Naive thymus-derived CD4-positive, alpha-beta T cell (primary cell): ENCODE measurements around the gene WRAP53. TPM values are rescaled to one million over a fixed set of nuclear protein-coding genes. Genes with fewer than 3 reads are reported as not detected.

Experiments used
- ATAC-seq: fragments of 150-1000 bp; cut with Tn5 transposase; 2 replicates; pipeline ENCODE4 v1.10.0; 2021; ENCODE audit warnings: mild to moderate bottlenecking, moderate library complexity
- CTCF ChIA-PET: fragments of 350-600 bp; sonication (Branson Sonifier 250); formaldehyde crosslinking; loops from one replicate; lab custom pipeline; 2021; ENCODE audit warnings: antibody characterized with exemption; lab: Charles Lee
- POLR2A ChIA-PET: fragments of 350-600 bp; sonication (Branson Sonifier 250); formaldehyde crosslinking; loops from one replicate; lab custom pipeline; 2021; ENCODE audit warnings: antibody characterized with exemption, inconsistent platforms; lab: Charles Lee
- DNase-seq, 9 donors: peaks; one replicate each; pipeline versions ENCODE4 v3.0.0 to v3.0.0-alpha.2; 2020 to 2022; ENCODE audit warnings: mixed read lengths in 1 of 9
- H3K27ac ChIP-seq: one replicate; pipeline ENCODE4 v1.7.0; 2013; ENCODE audit warnings: mild to moderate bottlenecking, low read depth, low read length, moderate library complexity
- H3K27me3 ChIP-seq, 2 donors: one replicate each; pipeline ENCODE4 v1.7.0; 2013; ENCODE audit warnings: low read length in 2 of 2, mild to moderate bottlenecking in 2 of 2, moderate library complexity in 2 of 2; ENCODE audit not compliant: control insufficient read depth in 2 of 2, insufficient read depth in 2 of 2
- H3K36me3 ChIP-seq, 3 experiments: 1 replicate in 2 of 3; 2 replicates in 1 of 3; pipeline ENCODE4 v1.7.0; 2013; ENCODE audit warnings: low read length in 3 of 3, mild to moderate bottlenecking in 3 of 3, moderate library complexity in 1 of 3; ENCODE audit not compliant: insufficient read depth in 3 of 3, control insufficient read depth in 2 of 3
- H3K4me1 ChIP-seq, 2 donors: one replicate each; pipeline ENCODE4 v1.7.0; 2013; ENCODE audit warnings: low read length in 2 of 2, mild to moderate bottlenecking in 2 of 2, moderate library complexity in 1 of 2; ENCODE audit not compliant: control insufficient read depth in 2 of 2, insufficient read depth in 2 of 2
- H3K4me3 ChIP-seq: 2 replicates; pipeline ENCODE4 v1.7.0; 2013; ENCODE audit warnings: mild to moderate bottlenecking, low read length
- H3K9me3 ChIP-seq, 3 experiments: 1 replicate in 2 of 3; 2 replicates in 1 of 3; pipeline ENCODE4 v1.7.0; 2013; ENCODE audit warnings: low read length in 3 of 3; ENCODE audit not compliant: control insufficient read depth in 2 of 3
- H3K27ac Mint-ChIP-seq, 9 donors: one replicate each; pipeline ENCODE4 v1.8.0; 2020 to 2022; ENCODE audit warnings: mixed read lengths in 9 of 9, mild to moderate bottlenecking in 8 of 9, moderate library complexity in 5 of 9, inconsistent platforms in 2 of 9
- H3K27me3 Mint-ChIP-seq, 5 donors: one replicate each; pipeline ENCODE4 v1.8.0; 2021 to 2022; ENCODE audit warnings: mixed read lengths in 5 of 5, mild to moderate bottlenecking in 1 of 5
- H3K36me3 Mint-ChIP-seq, 5 donors: one replicate each; pipeline ENCODE4 v1.8.0; 2020 to 2022; ENCODE audit warnings: mixed read lengths in 5 of 5, mild to moderate bottlenecking in 3 of 5, inconsistent platforms in 1 of 5
- H3K4me1 Mint-ChIP-seq, 7 donors: one replicate each; pipeline ENCODE4 v1.8.0; 2020 to 2022; ENCODE audit warnings: mixed read lengths in 7 of 7, mild to moderate bottlenecking in 3 of 7, inconsistent platforms in 1 of 7
- H3K4me3 Mint-ChIP-seq, 10 donors: one replicate each; pipeline ENCODE4 v1.8.0; 2020 to 2022; ENCODE audit warnings: mild to moderate bottlenecking in 10 of 10, mixed read lengths in 10 of 10, moderate library complexity in 6 of 10, inconsistent platforms in 2 of 10
- H3K9me3 Mint-ChIP-seq, 11 donors: one replicate each; pipeline ENCODE4 v1.8.0; 2020 to 2022; ENCODE audit warnings: mixed read lengths in 11 of 11, mild to moderate bottlenecking in 4 of 11, inconsistent platforms in 1 of 11, moderate library complexity in 1 of 11
- intact Hi-C, 2 donors: fragments of 100-400 bp; cut with micrococcal nuclease; formaldehyde crosslinking; loops; one replicate each; pipeline ENCODE4 v1.15.1; 2023
- polyA plus RNA-seq, 2 donors: library from polyadenylated mRNA; unstranded; fragments of 300-500 nt; fragmentation: Illumina TruSeq; gene quantifications; one replicate each; pipeline ENCODE4 v1.2.3, GENCODE V29; 2021
- total RNA-seq, 6 experiments: library from RNA in 5 of 6; stranded (reverse) in 5 of 6; gene quantifications; 1 replicate in 5 of 6; 2 replicates in 1 of 6; pipeline ENCODE4 v1.2.3 and lab custom pipeline; 2021 to 2026

WRAP53 gene
- total and polyA plus RNA-seq, 7 experiments from 2014 or later = 6.7 to 21.1 (median 9.6) TPM

GRCh38 chr17:7676533-7676932 is 11.7 kb upstream of the WRAP53 start:
- peaks cover 0 to 10% (median 3%) of the 10 kb centered on the region in 11 donors for H3K9me3 Mint-ChIP-seq
- H3K4me1 Mint-ChIP-seq = peaks cover 7 to 15% (median 10%) of the 10 kb centered on the region in 7 donors
- Histone ChIP-seq H3K27me3 (no peaks in the 10 kb centered on the region), H3K36me3 (peaks cover 12 to 42% (median 20%) of the 10 kb centered on the region in 3 experiments), H3K4me1 (no peaks in the 10 kb centered on the region), H3K4me3 (no peak overlapping the region), H3K27ac (no peak overlapping the region), H3K9me3 (peaks cover 0 to 9% (median 8%) of the 10 kb centered on the region in 3 experiments)
- H3K27me3 Mint-ChIP-seq = no peaks in the 10 kb centered on the region
- no peak overlapping the region for H3K4me3 Mint-ChIP-seq
- H3K36me3 Mint-ChIP-seq = peaks cover 10 to 43% (median 29%) of the 10 kb centered on the region in 5 donors
- DNase-seq (no peak), ATAC-seq (no peak)
- peak overlapping the region in 3 of 9 donors; percentile 32 to 62 (median 36) for H3K27ac Mint-ChIP-seq
- POLR2A ChIA-PET = interaction anchor here (12.0 kb wide), 1 partner anchor 10 kb away, joined by 86 read pairs; the partner anchor contains the start of genes TP53 and WRAP53
- CTCF ChIA-PET = interaction anchor here (1.0 kb wide), 1 partner anchor 11 kb away, joined by 7 read pairs; the partner anchor contains the start of genes TP53 and WRAP53
- intact Hi-C loops = no loop called here

- H3K4me1 Mint-ChIP-seq = peaks cover 8 to 19% (median 12%) of the 10 kb centered on the region in 7 donors
- ATAC-seq (no peak), DNase-seq (no peak)
- no peaks in the 10 kb centered on the region for H3K27me3 ChIP-seq
- H3K27ac ChIP-seq = no peak overlapping the region
- H3K9me3 Mint-ChIP-seq = peaks cover 0 to 10% (median 3%) of the 10 kb centered on the region in 11 donors
- H3K36me3 Mint-ChIP-seq = peaks cover 10 to 39% (median 27%) of the 10 kb centered on the region in 5 donors
- intact Hi-C loops = no loop called here
- H3K9me3 ChIP-seq = peaks cover 0 to 9% (median 8%) of the 10 kb centered on the region in 3 experiments
- peaks cover 12 to 36% (median 20%) of the 10 kb centered on the region in 3 experiments for H3K36me3 ChIP-seq
- no peak overlapping the region for H3K4me3 ChIP-seq
- no peak overlapping the region for H3K4me3 Mint-ChIP-seq
- POLR2A ChIA-PET = interaction anchor here (1.2 to 12.0 kb wide), 2 partner anchors 9 to 62 kb away, joined by 4 to 86 read pairs; partner anchors contain the start of genes FXR2, TP53 and WRAP53
- H3K27ac Mint-ChIP-seq = peak overlapping the region in 5 of 9 donors; percentile 6 to 74 (median 38)
- H3K27me3 Mint-ChIP-seq = no peaks in the 10 kb centered on the region
- CTCF ChIA-PET = interaction anchor here (1.0 kb wide), 1 partner anchor 10 kb away, joined by 7 read pairs; the partner anchor contains the start of genes TP53 and WRAP53
- H3K4me1 ChIP-seq = no peaks in the 10 kb centered on the region
These were observed 10.7 kb upstream of the WRAP53 start for GRCh38 chr17:7677388-7678067.

GRCh38 chr17:7684851-7685532 is 3.3 kb upstream of the WRAP53 start:
- H3K4me3 Mint-ChIP-seq = peak overlapping the region; percentile 95 to 99 (median 97)
- no peaks in the 10 kb centered on the region for H3K27me3 Mint-ChIP-seq

GRCh38 chr17:7685533-7686221 is 2.6 kb upstream of the WRAP53 start:
- H3K36me3 Mint-ChIP-seq = peaks cover 0 to 22% (median 4%) of the 10 kb centered on the region in 5 donors
- Histone ChIP-seq H3K27me3 (no peaks in the 10 kb centered on the region), H3K4me3 (peak overlapping the region; percentile 96), H3K4me1 (peaks cover 28 to 31% of the 10 kb centered on the region in 2 donors), H3K36me3 (peaks cover 0 to 11% (median 0%) of the 10 kb centered on the region in 3 experiments), H3K27ac (peak overlapping the region; percentile 96), H3K9me3 (no peaks in the 10 kb centered on the region)
- H3K27ac Mint-ChIP-seq = peak overlapping the region; percentile 99 to 100 (median 100)
- POLR2A ChIA-PET = interaction anchor here (0.6 to 6.5 kb wide), 47 partner anchors 11 to 691 kb away, joined by 3 to 101 read pairs (median 6); partner anchors contain the start of genes ACADVL, ATP1B2, CD68 and CTC1
- peak; percentile 75 for ATAC-seq
- intact Hi-C loops = loop anchor here (1.0 to 10.0 kb wide), 26 partner anchors 35 to 1033 kb away; partner anchors contain the start of genes ATP1B2 (in 2 of the 2), CTC1 (in 2 of the 2), PFAS (in 2 of the 2) and PHF23 (in 2 of the 2)
- H3K27me3 Mint-ChIP-seq = no peaks in the 10 kb centered on the region
- peaks cover 34 to 54% (median 47%) of the 10 kb centered on the region in 7 donors for H3K4me1 Mint-ChIP-seq
- peak; percentile 77 to 95 (median 92) for DNase-seq
- peak overlapping the region; percentile 95 to 99 (median 97) for H3K4me3 Mint-ChIP-seq
- CTCF ChIA-PET = interaction anchor here (0.6 to 3.4 kb wide), 12 partner anchors 17 to 1305 kb away, joined by 3 to 25 read pairs (median 12); partner anchors contain the start of genes ATP1B2, FXR2, MPDU1 and SAT2
- H3K9me3 Mint-ChIP-seq = peaks cover 0 to 9% (median 0%) of the 10 kb centered on the region in 11 donors

More at GRCh38 chr17:7684851-7685532, 3.3 kb upstream of the WRAP53 start:
- no peak for DNase-seq
- intact Hi-C loops = loop anchor here (5.0 to 10.0 kb wide), 10 partner anchors 250 to 1033 kb away; partner anchors contain the start of genes CTC1 (in 2 of the 2), PFAS (in 2 of the 2), BORCS6 (in 1 of the 2) and C17orf100 (in 1 of the 2)
- Mint-ChIP-seq H3K36me3 (peaks cover 0 to 22% (median 3%) of the 10 kb centered on the region in 5 donors), H3K4me1 (peaks cover 31 to 51% (median 43%) of the 10 kb centered on the region in 7 donors), H3K27ac (peak overlapping the region; percentile 99 to 100 (median 100)), H3K9me3 (peaks cover 0 to 9% (median 0%) of the 10 kb centered on the region in 11 donors)
- H3K27me3 ChIP-seq = no peaks in the 10 kb centered on the region
- POLR2A ChIA-PET = interaction anchor here (0.7 to 6.5 kb wide), 19 partner anchors 11 to 691 kb away, joined by 3 to 101 read pairs (median 29); partner anchors contain the start of genes ATP1B2, EFNB3, FXR2 and KRABD2
- H3K4me3 ChIP-seq = peak overlapping the region; percentile 96
- CTCF ChIA-PET = interaction anchor here (0.6 to 1.7 kb wide), 3 partner anchors 77 to 1306 kb away, joined by 3 read pairs; partner anchors contain the start of gene NAA38
- H3K9me3 ChIP-seq = no peaks in the 10 kb centered on the region
- H3K36me3 ChIP-seq = peaks cover 0 to 11% (median 0%) of the 10 kb centered on the region in 3 experiments
- peak overlapping the region; percentile 96 for H3K27ac ChIP-seq
- ATAC-seq = no peak
- peaks cover 28 to 29% of the 10 kb centered on the region in 2 donors for H3K4me1 ChIP-seq

- ATAC-seq (peak; percentile 67), DNase-seq (peak; percentile 64 to 95 (median 92))
- POLR2A ChIA-PET = interaction anchor here (0.5 to 6.5 kb wide), 60 partner anchors 12 to 1064 kb away, joined by 3 to 101 read pairs (median 5); partner anchors contain the start of genes ACADVL, ACAP1, ATP1B2 and C17orf100
- intact Hi-C loops = loop anchor here (1.0 to 10.0 kb wide), 27 partner anchors 36 to 1034 kb away; partner anchors contain the start of genes ATP1B2 (in 2 of the 2), CTC1 (in 2 of the 2), PFAS (in 2 of the 2) and PHF23 (in 2 of the 2)
- peak overlapping the region; percentile 96 for H3K4me3 ChIP-seq
- no peaks in the 10 kb centered on the region for H3K27me3 ChIP-seq
- H3K27me3 Mint-ChIP-seq = no peaks in the 10 kb centered on the region
- H3K9me3 ChIP-seq = no peaks in the 10 kb centered on the region
- H3K9me3 Mint-ChIP-seq = peaks cover 0 to 9% (median 0%) of the 10 kb centered on the region in 11 donors
- peak overlapping the region; percentile 99 to 100 (median 100) for H3K27ac Mint-ChIP-seq
- H3K4me1 ChIP-seq = peaks cover 28 to 31% of the 10 kb centered on the region in 2 donors
- H3K27ac ChIP-seq = peak overlapping the region; percentile 96
- peak overlapping the region; percentile 95 to 99 (median 97) for H3K4me3 Mint-ChIP-seq
- H3K36me3 Mint-ChIP-seq = peaks cover 0 to 24% (median 6%) of the 10 kb centered on the region in 5 donors
- H3K4me1 Mint-ChIP-seq = peaks cover 30 to 54% (median 47%) of the 10 kb centered on the region in 7 donors
- peaks cover 0 to 11% (median 0%) of the 10 kb centered on the region in 3 experiments for H3K36me3 ChIP-seq
- CTCF ChIA-PET = interaction anchor here (0.6 to 3.4 kb wide), 21 partner anchors 15 to 466 kb away, joined by 3 to 25 read pairs (median 6); partner anchors contain the start of genes ATP1B2, EFNB3, FXR2 and MPDU1
These were observed 1.8 kb upstream of the WRAP53 start for GRCh38 chr17:7686222-7687071.
